GM06990 (cell line): ENCODE measurements around the gene COL5A1.

ENCODE experiments used
- DNase-seq: peaks from one replicate; pipeline ENCODE4 v3.0.0-alpha.2; 2011; ENCODE audit not compliant: insufficient read length; ENCODE audit errors: extremely low read depth
- H3K27me3 ChIP-seq: replicated peaks from 2 replicates; pipeline ENCODE4 v1.6.0; 2011; ENCODE audit warnings: low read length; ENCODE audit not compliant: control insufficient read depth, insufficient read depth
- H3K36me3 ChIP-seq: 2 replicates; pipeline ENCODE4 v1.5.1; 2011; ENCODE audit warnings: low read length; ENCODE audit not compliant: control insufficient read depth, insufficient read depth
- H3K4me3 ChIP-seq: replicated peaks from 2 replicates; pipeline ENCODE4 v1.5.1; 2011; ENCODE audit warnings: low read depth, mild to moderate bottlenecking, control low read depth, low read length
- CTCF ChIP-seq: IDR thresholded peaks from 2 replicates; pipeline ENCODE4 v1.5.1; 2011; ENCODE audit warnings: low read length, control low read depth, mild to moderate bottlenecking, inconsistent platforms; ENCODE audit not compliant: insufficient read depth, poor library complexity, severe bottlenecking

COL5A1 gene

GRCh38 chr9:134843740-134844139, 202.1 kb downstream of the COL5A1 start:
- DNase-seq, result no peak
- Histone ChIP-seq H3K4me3 (no peak overlapping the region), H3K36me3 (no peaks in the 10 kb centered on the region), H3K27me3 (no peaks in the 10 kb centered on the region)
- no peak for TF ChIP-seq CTCF

- Histone ChIP-seq H3K27me3 (no peaks in the 10 kb centered on the region), H3K36me3 (no peaks in the 10 kb centered on the region), H3K4me3 (no peak overlapping the region)
- DNase-seq, result no peak
- no peak for TF ChIP-seq CTCF
Observed at GRCh38 chr9:134844821-134845220, 203.2 kb downstream of the COL5A1 start.

- no peak for DNase-seq
Observed at GRCh38 chr9:134846187-134846586, 204.6 kb downstream of the COL5A1 start.

GRCh38 chr9:134846699-134847098, 205.1 kb downstream of the COL5A1 start:
- no peak for TF ChIP-seq CTCF
- Histone ChIP-seq H3K36me3 (no peaks in the 10 kb centered on the region), H3K4me3 (no peak overlapping the region), H3K27me3 (no peaks in the 10 kb centered on the region)
- no peak for DNase-seq

More at GRCh38 chr9:134846187-134846586, 204.6 kb downstream of the COL5A1 start:
- Histone ChIP-seq H3K4me3 (no peak overlapping the region), H3K36me3 (no peaks in the 10 kb centered on the region), H3K27me3 (no peaks in the 10 kb centered on the region)
- TF ChIP-seq CTCF, result no peak

GRCh38 chr9:134847138-134847537, 205.5 kb downstream of the COL5A1 start:
- Histone ChIP-seq H3K4me3 (no peak overlapping the region), H3K36me3 (no peaks in the 10 kb centered on the region), H3K27me3 (no peaks in the 10 kb centered on the region)
- TF ChIP-seq CTCF, result no peak
- DNase-seq, result no peak

- DNase-seq, result no peak
- H3K4me3 ChIP-seq, result no peak overlapping the region
- H3K27me3 ChIP-seq, result no peaks in the 10 kb centered on the region
- H3K36me3 ChIP-seq, result no peaks in the 10 kb centered on the region
- no peak for TF ChIP-seq CTCF
Observed at GRCh38 chr9:134847752-134848432, 206.3 kb downstream of the COL5A1 start.
